ENCODE results near the gene REEP3. TPM values are rescaled to one million over a fixed set of nuclear protein-coding genes. Genes with fewer than 3 reads are reported as not detected.
A peak's percentile ranks its signal among the peaks of the same experiment; 100 is the strongest.

Gene REEP3
- polyA plus RNA-seq, 1 donor, result 49.1 TPM

- 40% methylated on average over 1 of the region's 2 CpGs for WGBS (ENCODE audit: insufficient coverage, low lambda C conversion rate)
- H3K4me1 ChIP-seq (ENCODE audit: control insufficient read depth, insufficient read depth, low read length), result peaks cover 25% of the 10 kb centered on the region
Measured at GRCh38 chr10:63627881-63628296, 106.7 kb downstream of the REEP3 start.

GRCh38 chr10:63628526-63629362 is 107.5 kb downstream of the REEP3 start:
- Histone ChIP-seq H3K27ac (ENCODE audit: low read length) (peak overlapping the region; percentile 100), H3K9me3 (ENCODE audit: control insufficient read depth, low read depth, low read length) (no peaks in the 10 kb centered on the region), H3K4me1 (ENCODE audit: control insufficient read depth, insufficient read depth, low read length) (peaks cover 25% of the 10 kb centered on the region), H3K4me3 (ENCODE audit: low read length) (peak overlapping the region; percentile 85), H3K36me3 (ENCODE audit: control insufficient read depth, insufficient read depth, low read length) (no peaks in the 10 kb centered on the region), H3K27me3 (ENCODE audit: control insufficient read depth, insufficient read depth, low read length) (no peaks in the 10 kb centered on the region)
- DNase-seq, result peak; percentile 83 to 96
- WGBS (ENCODE audit: insufficient coverage, low lambda C conversion rate), result 0% methylated on average over 4 of the region's 16 CpGs

More at GRCh38 chr10:63627881-63628296, 106.7 kb downstream of the REEP3 start:
- Histone ChIP-seq H3K36me3 (ENCODE audit: control insufficient read depth, insufficient read depth, low read length) (no peaks in the 10 kb centered on the region), H3K9me3 (ENCODE audit: control insufficient read depth, low read depth, low read length) (no peaks in the 10 kb centered on the region), H3K27me3 (ENCODE audit: control insufficient read depth, insufficient read depth, low read length) (no peaks in the 10 kb centered on the region), H3K4me3 (ENCODE audit: low read length) (no peak overlapping the region), H3K27ac (ENCODE audit: low read length) (peak overlapping the region; percentile 100)
- DNase-seq, result peak in 1 of 2 donors; percentile 44

GRCh38 chr10:63629363-63630084 is 108.3 kb downstream of the REEP3 start:
- Histone ChIP-seq H3K27me3 (ENCODE audit: control insufficient read depth, insufficient read depth, low read length) (no peaks in the 10 kb centered on the region), H3K27ac (ENCODE audit: low read length) (peak overlapping the region; percentile 100), H3K9me3 (ENCODE audit: control insufficient read depth, low read depth, low read length) (no peaks in the 10 kb centered on the region), H3K4me3 (ENCODE audit: low read length) (peak overlapping the region; percentile 85), H3K4me1 (ENCODE audit: control insufficient read depth, insufficient read depth, low read length) (peaks cover 25% of the 10 kb centered on the region), H3K36me3 (ENCODE audit: control insufficient read depth, insufficient read depth, low read length) (no peaks in the 10 kb centered on the region)
- DNase-seq, result peak; percentile 95 to 97
- no CpG with 5 or more reads among the region's 24 CpGs for WGBS (ENCODE audit: insufficient coverage, low lambda C conversion rate)

GRCh38 chr10:63630085-63630930 is 109.1 kb downstream of the REEP3 start:
- H3K36me3 ChIP-seq (ENCODE audit: control insufficient read depth, insufficient read depth, low read length), result no peaks in the 10 kb centered on the region
- peak overlapping the region; percentile 85 for H3K4me3 ChIP-seq (ENCODE audit: low read length)
- no peaks in the 10 kb centered on the region for H3K9me3 ChIP-seq (ENCODE audit: control insufficient read depth, low read depth, low read length)
- DNase-seq, result peak; percentile 86 to 92
- no CpG with 5 or more reads among the region's 70 CpGs for WGBS (ENCODE audit: insufficient coverage, low lambda C conversion rate)
- H3K4me1 ChIP-seq (ENCODE audit: control insufficient read depth, insufficient read depth, low read length), result peaks cover 25% of the 10 kb centered on the region
- no peaks in the 10 kb centered on the region for H3K27me3 ChIP-seq (ENCODE audit: control insufficient read depth, insufficient read depth, low read length)
- H3K27ac ChIP-seq (ENCODE audit: low read length), result peak overlapping the region; percentile 100

- no peaks in the 10 kb centered on the region for H3K9me3 ChIP-seq (ENCODE audit: control insufficient read depth, low read depth, low read length)
- H3K27me3 ChIP-seq (ENCODE audit: control insufficient read depth, insufficient read depth, low read length), result no peaks in the 10 kb centered on the region
- peak overlapping the region; percentile 100 for H3K27ac ChIP-seq (ENCODE audit: low read length)
- H3K4me3 ChIP-seq (ENCODE audit: low read length), result peak overlapping the region; percentile 85
- WGBS (ENCODE audit: insufficient coverage, low lambda C conversion rate), result 5% methylated on average over 2 of the region's 19 CpGs
- no peaks in the 10 kb centered on the region for H3K36me3 ChIP-seq (ENCODE audit: control insufficient read depth, insufficient read depth, low read length)
- DNase-seq, result no peak
- H3K4me1 ChIP-seq (ENCODE audit: control insufficient read depth, insufficient read depth, low read length), result peaks cover 25% of the 10 kb centered on the region
Measured at GRCh38 chr10:63630931-63631680, 109.9 kb downstream of the REEP3 start.

- DNase-seq, result no peak
- Histone ChIP-seq H3K36me3 (ENCODE audit: control insufficient read depth, insufficient read depth, low read length) (no peaks in the 10 kb centered on the region), H3K9me3 (ENCODE audit: control insufficient read depth, low read depth, low read length) (no peaks in the 10 kb centered on the region), H3K27ac (ENCODE audit: low read length) (peak overlapping the region; percentile 100), H3K27me3 (ENCODE audit: control insufficient read depth, insufficient read depth, low read length) (no peaks in the 10 kb centered on the region), H3K4me1 (ENCODE audit: control insufficient read depth, insufficient read depth, low read length) (peaks cover 24% of the 10 kb centered on the region), H3K4me3 (ENCODE audit: low read length) (no peak overlapping the region)
- WGBS (ENCODE audit: insufficient coverage, low lambda C conversion rate), result 83% methylated on average over 1 of the region's 3 CpGs
Measured at GRCh38 chr10:63631991-63632390, 110.8 kb downstream of the REEP3 start.

GRCh38 chr10:63633677-63634487 is 112.7 kb downstream of the REEP3 start:
- Histone ChIP-seq H3K27me3 (ENCODE audit: control insufficient read depth, insufficient read depth, low read length) (no peaks in the 10 kb centered on the region), H3K4me1 (ENCODE audit: control insufficient read depth, insufficient read depth, low read length) (peaks cover 12% of the 10 kb centered on the region), H3K36me3 (ENCODE audit: control insufficient read depth, insufficient read depth, low read length) (no peaks in the 10 kb centered on the region), H3K27ac (ENCODE audit: low read length) (no peak overlapping the region), H3K4me3 (ENCODE audit: low read length) (no peak overlapping the region), H3K9me3 (ENCODE audit: control insufficient read depth, low read depth, low read length) (no peaks in the 10 kb centered on the region)
- DNase-seq, result peak in 1 of 2 donors; percentile 42
- WGBS (ENCODE audit: insufficient coverage, low lambda C conversion rate), result 0% methylated on average over 2 of the region's 5 CpGs

- no peak for DNase-seq
- no peaks in the 10 kb centered on the region for H3K9me3 ChIP-seq (ENCODE audit: control insufficient read depth, low read depth, low read length)
- no peaks in the 10 kb centered on the region for H3K36me3 ChIP-seq (ENCODE audit: control insufficient read depth, insufficient read depth, low read length)
- no peaks in the 10 kb centered on the region for H3K27me3 ChIP-seq (ENCODE audit: control insufficient read depth, insufficient read depth, low read length)
- no peak overlapping the region for H3K27ac ChIP-seq (ENCODE audit: low read length)
- H3K4me3 ChIP-seq (ENCODE audit: low read length), result no peak overlapping the region
- 100% methylated on average over 2 of the region's 6 CpGs for WGBS (ENCODE audit: insufficient coverage, low lambda C conversion rate)
- H3K4me1 ChIP-seq (ENCODE audit: control insufficient read depth, insufficient read depth, low read length), result peaks cover 10% of the 10 kb centered on the region
Measured at GRCh38 chr10:63634488-63635065, 113.4 kb downstream of the REEP3 start.

GRCh38 chr10:63636812-63637211 is 115.6 kb downstream of the REEP3 start:
- Histone ChIP-seq H3K27me3 (ENCODE audit: control insufficient read depth, insufficient read depth, low read length) (no peaks in the 10 kb centered on the region), H3K9me3 (ENCODE audit: control insufficient read depth, low read depth, low read length) (no peaks in the 10 kb centered on the region), H3K4me3 (ENCODE audit: low read length) (no peak overlapping the region), H3K4me1 (ENCODE audit: control insufficient read depth, insufficient read depth, low read length) (peaks cover 3% of the 10 kb centered on the region), H3K27ac (ENCODE audit: low read length) (no peak overlapping the region), H3K36me3 (ENCODE audit: control insufficient read depth, insufficient read depth, low read length) (no peaks in the 10 kb centered on the region)
- no peak for DNase-seq
- WGBS (ENCODE audit: insufficient coverage, low lambda C conversion rate), result no CpG with 5 or more reads among the region's 3 CpGs
